Endodermal cell (in vitro differentiated cells): ENCODE measurements around the gene SAMD5. TPM values are rescaled to one million over a fixed set of nuclear protein-coding genes. Genes with fewer than 3 reads are reported as not detected.

ENCODE experiments used
- DNase-seq: peaks from one replicate; pipeline ENCODE4 v3.0.0-alpha.2; 2017
- H3K27ac ChIP-seq: 2 replicates; pipeline ENCODE4 v1.5.1; 2013; ENCODE audit warnings: mild to moderate bottlenecking, low read depth, low read length, moderate library complexity
- H3K27me3 ChIP-seq: 2 replicates; pipeline ENCODE4 v1.6.1; 2013; ENCODE audit warnings: mild to moderate bottlenecking, low read length, moderate library complexity; ENCODE audit not compliant: insufficient read depth, control insufficient read depth, poor library complexity, severe bottlenecking
- H3K36me3 ChIP-seq: 2 replicates; pipeline ENCODE4 v1.7.0; 2013; ENCODE audit warnings: mild to moderate bottlenecking, low read length, moderate library complexity; ENCODE audit not compliant: control insufficient read depth, insufficient read depth
- H3K4me1 ChIP-seq: one replicate; pipeline ENCODE4 v1.7.0; 2013; ENCODE audit warnings: low read length; ENCODE audit not compliant: control insufficient read depth, insufficient read depth
- H3K4me3 ChIP-seq: 2 replicates; pipeline ENCODE4 v1.5.1; 2013; ENCODE audit warnings: mild to moderate bottlenecking, low read length, moderate library complexity
- H3K9ac ChIP-seq: 2 replicates; pipeline ENCODE4 v1.6.1; 2013; ENCODE audit warnings: mild to moderate bottlenecking, low read length, moderate library complexity; ENCODE audit not compliant: poor library complexity, severe bottlenecking; ENCODE audit errors: extremely low read depth
- H3K9me3 ChIP-seq: 2 replicates; pipeline ENCODE4 v1.6.1; 2013; ENCODE audit warnings: mild to moderate bottlenecking, low read length, moderate library complexity; ENCODE audit not compliant: control insufficient read depth
- H3K27ac Mint-ChIP-seq: 2 replicates; pipeline ENCODE4 v1.8.0; 2020; ENCODE audit warnings: mixed read lengths
- H3K27me3 Mint-ChIP-seq: 2 replicates; pipeline ENCODE4 v1.8.0; 2021; ENCODE audit warnings: mild to moderate bottlenecking, mixed read lengths; ENCODE audit not compliant: insufficient read depth
- H3K36me3 Mint-ChIP-seq: 2 replicates; pipeline ENCODE4 v1.8.0; 2020; ENCODE audit warnings: low read depth, mixed read lengths
- H3K4me1 Mint-ChIP-seq: 2 replicates; pipeline ENCODE4 v1.8.0; 2020; ENCODE audit warnings: mixed read lengths
- H3K4me3 Mint-ChIP-seq: 2 replicates; pipeline ENCODE4 v1.8.0; 2020; ENCODE audit warnings: mild to moderate bottlenecking, moderate library complexity, mixed read lengths
- H3K9me3 Mint-ChIP-seq: 2 replicates; pipeline ENCODE4 v1.8.0; 2020; ENCODE audit warnings: mild to moderate bottlenecking, mixed read lengths
- CTCF ChIP-seq: fragments of 200-600 bp; sonication (generic); conservative IDR thresholded peaks from 2 replicates; pipeline ENCODE4 v1.5.0; 2021; ENCODE audit warnings: antibody characterized with exemption, mild to moderate bottlenecking
- WGBS, 2 experiments: methylation state at CpG; one replicate each; pipeline versions ENCODE4 v1.1.5 to v1.1.7; 2013; ENCODE audit warnings: missing lambda C conversion rate in 2 of 2, mixed read lengths in 1 of 2; ENCODE audit not compliant: insufficient coverage in 1 of 2, insufficient read length in 1 of 2; 5-methylcytosine and 5-hydroxymethylcytosine counted together
- total RNA-seq, 2 donors: library from RNA; stranded (reverse); fragmentation: NEBNext Ultra II Directional in 1 of 2; extraction: Animal tissue kit (Norgen Biotek cat#: 25700) in 1 of 2; gene quantifications; 2 replicates in 1 of 2; 3 replicates in 1 of 2; pipeline ENCODE4 v1.2.1, GENCODE V29; 2021

The SAMD5 gene
- total RNA-seq, 2 donors from 2014 or later, result 0.69 to 0.99 TPM

GRCh38 chr6:147560670-147561069 lies 52.2 kb downstream of the SAMD5 start:
- Mint-ChIP-seq H3K9me3 (peaks cover 1% of the 10 kb centered on the region), H3K4me1 (peaks cover 1% of the 10 kb centered on the region), H3K4me3 (no peak overlapping the region), H3K27me3 (no peaks in the 10 kb centered on the region), H3K27ac (no peak overlapping the region), H3K36me3 (no peaks in the 10 kb centered on the region)
- H3K36me3 ChIP-seq, result no peaks in the 10 kb centered on the region
- no peaks in the 10 kb centered on the region for H3K9me3 ChIP-seq
- no peak overlapping the region for H3K4me3 ChIP-seq
- H3K27ac ChIP-seq, result no peak overlapping the region
- no peak for TF ChIP-seq CTCF
- H3K9ac ChIP-seq, result no peak overlapping the region
- no peaks in the 10 kb centered on the region for H3K4me1 ChIP-seq
- DNase-seq, result no peak
- H3K27me3 ChIP-seq, result no peaks in the 10 kb centered on the region

- peaks cover 1% of the 10 kb centered on the region for H3K9me3 Mint-ChIP-seq
- Histone ChIP-seq H3K27ac (no peak overlapping the region), H3K4me3 (no peak overlapping the region), H3K9ac (no peak overlapping the region), H3K4me1 (no peaks in the 10 kb centered on the region), H3K27me3 (no peaks in the 10 kb centered on the region), H3K9me3 (no peaks in the 10 kb centered on the region), H3K36me3 (no peaks in the 10 kb centered on the region)
- H3K4me1 Mint-ChIP-seq, result peaks cover 1% of the 10 kb centered on the region
- no peak for DNase-seq
- no peaks in the 10 kb centered on the region for H3K27me3 Mint-ChIP-seq
- 93 to 98% methylated on average over 5 to 6 of the region's 6 CpGs for WGBS, 2 experiments
- no peak for TF ChIP-seq CTCF
- H3K27ac Mint-ChIP-seq, result no peak overlapping the region
- no peaks in the 10 kb centered on the region for H3K36me3 Mint-ChIP-seq
- no peak overlapping the region for H3K4me3 Mint-ChIP-seq
Measured at GRCh38 chr6:147561726-147562125, 53.2 kb downstream of the SAMD5 start.

GRCh38 chr6:147563472-147563871 lies 55.0 kb downstream of the SAMD5 start:
- 80 to 93% methylated on average over 1 to 2 of the region's 2 CpGs for WGBS, 2 experiments
- Mint-ChIP-seq H3K4me1 (peaks cover 1% of the 10 kb centered on the region), H3K27me3 (no peaks in the 10 kb centered on the region), H3K36me3 (no peaks in the 10 kb centered on the region), H3K4me3 (no peak overlapping the region), H3K9me3 (no peaks in the 10 kb centered on the region), H3K27ac (no peak overlapping the region)
- Histone ChIP-seq H3K36me3 (no peaks in the 10 kb centered on the region), H3K27ac (no peak overlapping the region), H3K9me3 (no peaks in the 10 kb centered on the region), H3K9ac (no peak overlapping the region), H3K4me3 (no peak overlapping the region), H3K27me3 (no peaks in the 10 kb centered on the region), H3K4me1 (no peaks in the 10 kb centered on the region)
- no peak for DNase-seq
- no peak for TF ChIP-seq CTCF
